HUES6 (cell line): ENCODE results near the gene CCDC83.
A peak's percentile ranks its signal among the peaks of the same experiment; 100 is the strongest.
"Not testable (repeated sequence)": the region's sequence is repeated elsewhere in the genome, so short reads cannot be mapped to it uniquely, and the experiment has no call there.

ENCODE experiments used
- H3K27ac ChIP-seq: 2 replicates; pipeline ENCODE4 v1.7.0; 2013; ENCODE audit warnings: low read depth, mild to moderate bottlenecking, low read length, inconsistent platforms
- H3K27me3 ChIP-seq: 2 replicates; pipeline ENCODE4 v1.6.1; 2013; ENCODE audit warnings: low read length; ENCODE audit not compliant: control insufficient read depth, insufficient read depth
- H3K36me3 ChIP-seq: 2 replicates; pipeline ENCODE4 v1.6.1; 2013; ENCODE audit warnings: low read length; ENCODE audit not compliant: control insufficient read depth, insufficient read depth
- H3K4me1 ChIP-seq: 2 replicates; pipeline ENCODE4 v1.6.1; 2013; ENCODE audit warnings: low read length; ENCODE audit not compliant: control insufficient read depth, insufficient read depth
- H3K4me3 ChIP-seq: 2 replicates; pipeline ENCODE4 v1.5.1; 2013; ENCODE audit warnings: low read depth, low read length
- H3K9ac ChIP-seq: one replicate; pipeline ENCODE4 v1.6.1; 2013; ENCODE audit warnings: mild to moderate bottlenecking, low read length
- H3K9me3 ChIP-seq: 2 replicates; pipeline ENCODE4 v1.6.1; 2013; ENCODE audit warnings: low read depth, low read length; ENCODE audit not compliant: control insufficient read depth, insufficient read depth

The CCDC83 gene

GRCh38 chr11:85854557-85855340 lies 434 bp upstream of the CCDC83 start:
- H3K9ac ChIP-seq: peak overlapping the region; percentile 89
- H3K4me3 ChIP-seq: peak overlapping the region; percentile 66
- H3K9me3 ChIP-seq: peaks cover 15% of the 10 kb centered on the region
- peak overlapping the region; percentile 24 for H3K27ac ChIP-seq
- no peaks in the 10 kb centered on the region; the same call in 1 of the 2 replicates for H3K27me3 ChIP-seq
- peaks cover 8% of the 10 kb centered on the region; the same call in 1 of the 2 replicates for H3K4me1 ChIP-seq
- no peaks in the 10 kb centered on the region for H3K36me3 ChIP-seq

GRCh38 chr11:85857098-85857497 lies 1.9 kb downstream of the CCDC83 start:
- Histone ChIP-seq H3K27ac (no peak overlapping the region), H3K9me3 (peaks cover 5% of the 10 kb centered on the region), H3K9ac (no peak overlapping the region), H3K4me3 (no peak overlapping the region), H3K27me3 (no peaks in the 10 kb centered on the region; the same call in 1 of the 2 replicates), H3K4me1 (peaks cover 8% of the 10 kb centered on the region; the same call in 1 of the 2 replicates), H3K36me3 (no peaks in the 10 kb centered on the region)

- H3K4me3 ChIP-seq, H3K9ac ChIP-seq, H3K27ac ChIP-seq, H3K27me3 ChIP-seq, H3K4me1 ChIP-seq, H3K9me3 ChIP-seq, H3K36me3 ChIP-seq: not testable (repeated sequence)
These were observed 4.4 kb downstream of the CCDC83 start for GRCh38 chr11:85859541-85859940.

- no peaks in the 10 kb centered on the region for H3K4me1 ChIP-seq
- no peaks in the 10 kb centered on the region for H3K36me3 ChIP-seq
- no peaks in the 10 kb centered on the region for H3K27me3 ChIP-seq
- H3K27ac ChIP-seq: no peak overlapping the region
- H3K9me3 ChIP-seq: no peaks in the 10 kb centered on the region
- H3K4me3 ChIP-seq: no peak overlapping the region
- H3K9ac ChIP-seq: no peak overlapping the region
These were observed 8.7 kb downstream of the CCDC83 start for GRCh38 chr11:85863855-85864254.

GRCh38 chr11:85866137-85866827 lies 11.1 kb downstream of the CCDC83 start:
- no peaks in the 10 kb centered on the region for H3K36me3 ChIP-seq
- H3K9me3 ChIP-seq: no peaks in the 10 kb centered on the region
- no peaks in the 10 kb centered on the region for H3K27me3 ChIP-seq
- H3K4me3 ChIP-seq: no peak overlapping the region
- H3K4me1 ChIP-seq: no peaks in the 10 kb centered on the region
- no peak overlapping the region for H3K9ac ChIP-seq
- no peak overlapping the region for H3K27ac ChIP-seq

GRCh38 chr11:85867751-85868150 lies 12.6 kb downstream of the CCDC83 start:
- Histone ChIP-seq H3K36me3 (no peaks in the 10 kb centered on the region), H3K27me3 (no peaks in the 10 kb centered on the region), H3K4me3 (no peak overlapping the region), H3K4me1 (no peaks in the 10 kb centered on the region), H3K9me3 (no peaks in the 10 kb centered on the region), H3K9ac (no peak overlapping the region), H3K27ac (no peak overlapping the region)

GRCh38 chr11:85869781-85870180 lies 14.6 kb downstream of the CCDC83 start:
- Histone ChIP-seq H3K4me3 (no peak overlapping the region), H3K27ac (no peak overlapping the region), H3K4me1 (no peaks in the 10 kb centered on the region), H3K9ac (no peak overlapping the region), H3K9me3 (no peaks in the 10 kb centered on the region), H3K36me3 (no peaks in the 10 kb centered on the region), H3K27me3 (no peaks in the 10 kb centered on the region)

GRCh38 chr11:85874265-85874664 lies 19.1 kb downstream of the CCDC83 start:
- no peaks in the 10 kb centered on the region for H3K27me3 ChIP-seq
- H3K27ac ChIP-seq: no peak overlapping the region
- H3K9me3 ChIP-seq: no peaks in the 10 kb centered on the region
- H3K9ac ChIP-seq: no peak overlapping the region
- H3K4me3 ChIP-seq: no peak overlapping the region
- H3K36me3 ChIP-seq: no peaks in the 10 kb centered on the region
- H3K4me1 ChIP-seq: no peaks in the 10 kb centered on the region

GRCh38 chr11:85875505-85875904 lies 20.3 kb downstream of the CCDC83 start:
- Histone ChIP-seq H3K4me1 (no peaks in the 10 kb centered on the region), H3K4me3 (no peak overlapping the region), H3K36me3 (no peaks in the 10 kb centered on the region), H3K9me3 (no peaks in the 10 kb centered on the region), H3K27me3 (no peaks in the 10 kb centered on the region), H3K9ac (no peak overlapping the region), H3K27ac (no peak overlapping the region)

GRCh38 chr11:85884581-85885021 lies 29.4 kb downstream of the CCDC83 start:
- H3K27ac ChIP-seq: no peak overlapping the region
- no peaks in the 10 kb centered on the region for H3K9me3 ChIP-seq
- H3K9ac ChIP-seq: no peak overlapping the region
- H3K4me1 ChIP-seq: peaks cover 8% of the 10 kb centered on the region; the same call in 1 of the 2 replicates
- H3K4me3 ChIP-seq: no peak overlapping the region
- H3K27me3 ChIP-seq: no peaks in the 10 kb centered on the region
- H3K36me3 ChIP-seq: no peaks in the 10 kb centered on the region
